ENCODE measurements around the gene KPNA3.
"Not testable (repeated sequence)": the region's sequence is repeated elsewhere in the genome, so short reads cannot be mapped to it uniquely, and the experiment has no call there.

DNA sequence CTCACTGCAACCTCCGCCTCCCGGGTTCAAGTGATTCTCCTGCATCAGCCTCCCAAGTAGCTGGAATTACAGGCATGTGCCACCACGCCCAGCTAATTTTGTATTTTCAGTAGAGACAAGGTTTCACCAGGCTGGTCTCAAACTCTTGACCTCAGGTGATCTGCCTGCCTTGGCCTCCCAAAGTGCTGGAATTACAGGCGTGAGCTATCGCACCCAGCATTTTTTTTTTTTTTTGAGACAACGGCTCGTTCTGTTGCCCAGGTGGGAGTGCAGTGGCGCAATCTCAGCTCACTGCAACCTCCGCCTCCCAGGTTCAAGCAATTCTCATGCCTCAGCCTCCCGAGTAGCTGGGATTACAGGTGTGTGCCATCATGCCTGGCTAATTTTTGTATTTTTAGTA, 10.6 kb upstream of the KPNA3 start:
- TF ChIP-seq, protein P1, sequence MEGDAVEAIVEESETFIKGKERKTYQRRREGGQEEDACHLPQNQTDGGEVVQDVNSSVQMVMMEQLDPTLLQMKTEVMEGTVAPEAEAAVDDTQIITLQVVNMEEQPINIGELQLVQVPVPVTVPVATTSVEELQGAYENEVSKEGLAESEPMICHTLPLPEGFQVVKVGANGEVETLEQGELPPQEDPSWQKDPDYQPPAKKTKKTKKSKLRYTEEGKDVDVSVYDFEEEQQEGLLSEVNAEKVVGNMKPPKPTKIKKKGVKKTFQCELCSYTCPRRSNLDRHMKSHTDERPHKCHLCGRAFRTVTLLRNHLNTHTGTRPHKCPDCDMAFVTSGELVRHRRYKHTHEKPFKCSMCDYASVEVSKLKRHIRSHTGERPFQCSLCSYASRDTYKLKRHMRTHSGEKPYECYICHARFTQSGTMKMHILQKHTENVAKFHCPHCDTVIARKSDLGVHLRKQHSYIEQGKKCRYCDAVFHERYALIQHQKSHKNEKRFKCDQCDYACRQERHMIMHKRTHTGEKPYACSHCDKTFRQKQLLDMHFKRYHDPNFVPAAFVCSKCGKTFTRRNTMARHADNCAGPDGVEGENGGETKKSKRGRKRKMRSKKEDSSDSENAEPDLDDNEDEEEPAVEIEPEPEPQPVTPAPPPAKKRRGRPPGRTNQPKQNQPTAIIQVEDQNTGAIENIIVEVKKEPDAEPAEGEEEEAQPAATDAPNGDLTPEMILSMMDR (IDR thresholded peaks at IDR 0.05), result not testable (repeated sequence)
- TF ChIP-seq POLR2A, EP300 (IDR thresholded peaks at IDR 0.05): not testable (repeated sequence)

Measured in ovary (tissue), 3 donors.